ENCODE measurements around the gene RPL38.

RPL38 gene

GRCh38 chr17:74241847-74242246, 38.4 kb downstream of the RPL38 start:
- Mint-ChIP-seq H3K4me1 (no peaks in the 10 kb centered on the region), H3K27ac (no peak overlapping the region), H3K27me3 (no peaks in the 10 kb centered on the region), H3K9me3 (no peaks in the 10 kb centered on the region), H3K36me3 (peaks cover 2% of the 10 kb centered on the region), H3K4me3 (no peak overlapping the region)

- Mint-ChIP-seq H3K9me3 (no peaks in the 10 kb centered on the region), H3K4me3 (no peak overlapping the region), H3K27ac (no peak overlapping the region), H3K27me3 (no peaks in the 10 kb centered on the region), H3K4me1 (no peaks in the 10 kb centered on the region), H3K36me3 (no peaks in the 10 kb centered on the region)
Measured at GRCh38 chr17:74243013-74243755, 39.7 kb downstream of the RPL38 start.

- Mint-ChIP-seq H3K27me3 (no peaks in the 10 kb centered on the region), H3K27ac (no peak overlapping the region), H3K9me3 (no peaks in the 10 kb centered on the region), H3K4me1 (no peaks in the 10 kb centered on the region), H3K4me3 (no peak overlapping the region), H3K36me3 (no peaks in the 10 kb centered on the region)
Measured at GRCh38 chr17:74244128-74244527, 40.6 kb downstream of the RPL38 start.

GRCh38 chr17:74244548-74244947, 41.1 kb downstream of the RPL38 start:
- H3K36me3 Mint-ChIP-seq = no peaks in the 10 kb centered on the region
- no peak overlapping the region for H3K27ac Mint-ChIP-seq
- H3K4me3 Mint-ChIP-seq = no peak overlapping the region
- no peaks in the 10 kb centered on the region for H3K27me3 Mint-ChIP-seq
- no peaks in the 10 kb centered on the region for H3K4me1 Mint-ChIP-seq
- no peaks in the 10 kb centered on the region for H3K9me3 Mint-ChIP-seq

GRCh38 chr17:74245145-74245831, 41.8 kb downstream of the RPL38 start:
- Mint-ChIP-seq H3K4me3 (no peak overlapping the region), H3K4me1 (no peaks in the 10 kb centered on the region), H3K9me3 (no peaks in the 10 kb centered on the region), H3K27me3 (no peaks in the 10 kb centered on the region), H3K27ac (no peak overlapping the region), H3K36me3 (no peaks in the 10 kb centered on the region)

- no peaks in the 10 kb centered on the region for H3K27me3 Mint-ChIP-seq
- no peaks in the 10 kb centered on the region for H3K4me1 Mint-ChIP-seq
- H3K36me3 Mint-ChIP-seq = no peaks in the 10 kb centered on the region
- H3K27ac Mint-ChIP-seq = no peak overlapping the region
- H3K9me3 Mint-ChIP-seq = no peaks in the 10 kb centered on the region
- no peak overlapping the region for H3K4me3 Mint-ChIP-seq
Measured at GRCh38 chr17:74245871-74246270, 42.4 kb downstream of the RPL38 start.

- H3K27ac Mint-ChIP-seq = no peak overlapping the region
Measured at GRCh38 chr17:74249590-74250270, 46.3 kb downstream of the RPL38 start.

GRCh38 chr17:74250324-74250995, 47.0 kb downstream of the RPL38 start:
- H3K27ac Mint-ChIP-seq = no peak overlapping the region
- H3K4me1 Mint-ChIP-seq = no peaks in the 10 kb centered on the region
- H3K9me3 Mint-ChIP-seq = no peaks in the 10 kb centered on the region
- no peaks in the 10 kb centered on the region for H3K27me3 Mint-ChIP-seq
- no peak overlapping the region for H3K4me3 Mint-ChIP-seq
- peaks cover 5% of the 10 kb centered on the region for H3K36me3 Mint-ChIP-seq

More at GRCh38 chr17:74249590-74250270, 46.3 kb downstream of the RPL38 start:
- peaks cover 5% of the 10 kb centered on the region for H3K36me3 Mint-ChIP-seq
- no peaks in the 10 kb centered on the region for H3K27me3 Mint-ChIP-seq
- no peak overlapping the region for H3K4me3 Mint-ChIP-seq
- no peaks in the 10 kb centered on the region for H3K9me3 Mint-ChIP-seq
- H3K4me1 Mint-ChIP-seq = no peaks in the 10 kb centered on the region

- H3K9me3 Mint-ChIP-seq = no peaks in the 10 kb centered on the region
- peaks cover 5% of the 10 kb centered on the region for H3K36me3 Mint-ChIP-seq
- no peaks in the 10 kb centered on the region for H3K4me1 Mint-ChIP-seq
- H3K27me3 Mint-ChIP-seq = no peaks in the 10 kb centered on the region
- no peak overlapping the region for H3K27ac Mint-ChIP-seq
- H3K4me3 Mint-ChIP-seq = no peak overlapping the region
Measured at GRCh38 chr17:74251051-74251450, 47.6 kb downstream of the RPL38 start.

- Mint-ChIP-seq H3K9me3 (no peaks in the 10 kb centered on the region), H3K4me1 (no peaks in the 10 kb centered on the region), H3K36me3 (peaks cover 5% of the 10 kb centered on the region)
Measured at GRCh38 chr17:74251569-74251968, 48.1 kb downstream of the RPL38 start.

GRCh38 chr17:74252211-74252610, 48.7 kb downstream of the RPL38 start:
- Mint-ChIP-seq H3K36me3 (peaks cover 5% of the 10 kb centered on the region), H3K4me1 (no peaks in the 10 kb centered on the region), H3K4me3 (no peak overlapping the region), H3K27ac (no peak overlapping the region), H3K9me3 (no peaks in the 10 kb centered on the region), H3K27me3 (no peaks in the 10 kb centered on the region)

More at GRCh38 chr17:74251569-74251968, 48.1 kb downstream of the RPL38 start:
- H3K27me3 Mint-ChIP-seq = no peaks in the 10 kb centered on the region
- H3K4me3 Mint-ChIP-seq = no peak overlapping the region
- no peak overlapping the region for H3K27ac Mint-ChIP-seq

- no peaks in the 10 kb centered on the region for H3K27me3 Mint-ChIP-seq
- H3K27ac Mint-ChIP-seq = no peak overlapping the region
- no peaks in the 10 kb centered on the region for H3K4me1 Mint-ChIP-seq
- H3K9me3 Mint-ChIP-seq = no peaks in the 10 kb centered on the region
- no peak overlapping the region for H3K4me3 Mint-ChIP-seq
- peaks cover 5% of the 10 kb centered on the region for H3K36me3 Mint-ChIP-seq
Measured at GRCh38 chr17:74253036-74253435, 49.6 kb downstream of the RPL38 start.

GRCh38 chr17:74257311-74257710, 53.8 kb downstream of the RPL38 start:
- H3K27me3 Mint-ChIP-seq = no peaks in the 10 kb centered on the region
- H3K9me3 Mint-ChIP-seq = no peaks in the 10 kb centered on the region
- H3K4me3 Mint-ChIP-seq = no peak overlapping the region
- no peaks in the 10 kb centered on the region for H3K4me1 Mint-ChIP-seq
- peaks cover 3% of the 10 kb centered on the region for H3K36me3 Mint-ChIP-seq
- H3K27ac Mint-ChIP-seq = no peak overlapping the region

GRCh38 chr17:74259667-74260524, 56.4 kb downstream of the RPL38 start:
- Mint-ChIP-seq H3K27ac (no peak overlapping the region), H3K4me1 (no peaks in the 10 kb centered on the region), H3K36me3 (no peaks in the 10 kb centered on the region), H3K9me3 (no peaks in the 10 kb centered on the region), H3K27me3 (no peaks in the 10 kb centered on the region), H3K4me3 (no peak overlapping the region)

Measured in activated naive CD4-positive, alpha-beta T cell treated with anti-CD3 and anti-CD28 coated beads, Interleukin-2, amount 50 U/mL, for 24 hours (primary cell).